Measurements from ENCODE around the gene WWOX.

The WWOX gene

DNA sequence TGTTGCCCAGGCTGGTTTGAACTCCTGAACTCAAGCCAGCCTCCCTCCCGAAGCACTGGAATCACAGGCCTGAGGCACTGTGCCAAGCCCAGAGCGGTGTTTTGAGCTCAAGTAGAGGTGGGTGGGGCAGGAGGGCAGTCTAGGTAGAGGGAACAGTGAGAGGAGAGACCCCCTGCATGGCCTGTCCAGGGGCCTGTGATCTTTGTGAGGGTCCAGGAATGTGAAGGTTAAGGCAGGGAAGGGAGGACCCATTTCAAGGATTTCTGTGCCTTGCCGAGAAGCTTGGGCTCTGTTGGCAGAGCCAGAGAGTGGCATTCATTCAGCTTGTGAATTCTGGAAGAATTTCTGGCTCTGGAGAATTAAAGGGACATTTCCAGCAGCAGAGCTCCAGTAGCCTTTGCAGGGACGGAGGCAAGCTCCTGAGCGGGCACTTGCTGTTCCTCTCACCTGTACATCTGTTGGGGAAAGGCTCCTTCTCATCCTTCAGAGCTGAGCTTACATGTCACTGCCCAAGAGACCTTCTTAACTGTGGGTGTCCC, 2.7 kb downstream of the WWOX start:
- no peak overlapping the region for H3K4me3 ChIP-seq (ENCODE audit: low read length in 2 of 2)
- H3K36me3 ChIP-seq (ENCODE audit: control insufficient read depth in 2 of 2, insufficient read depth in 2 of 2, low read length in 2 of 2): no peaks in the 10 kb centered on the region
- H3K27me3 ChIP-seq (ENCODE audit: control insufficient read depth in 2 of 2, insufficient read depth in 2 of 2, low read length in 2 of 2): no peaks in the 10 kb centered on the region
- peaks cover 4% of the 10 kb centered on the region in 2 donors for H3K4me1 ChIP-seq (ENCODE audit: control insufficient read depth in 2 of 2, insufficient read depth in 2 of 2, low read length in 2 of 2)
- no peak overlapping the region for H3K9ac ChIP-seq (ENCODE audit: low read depth in 1 of 2, low read length in 2 of 2)
- no peak overlapping the region for H3K27ac ChIP-seq (ENCODE audit: low read depth in 2 of 2, low read length in 2 of 2)
- H3K9me3 ChIP-seq (ENCODE audit: control insufficient read depth in 2 of 2, low read length in 2 of 2): no peaks in the 10 kb centered on the region

DNA sequence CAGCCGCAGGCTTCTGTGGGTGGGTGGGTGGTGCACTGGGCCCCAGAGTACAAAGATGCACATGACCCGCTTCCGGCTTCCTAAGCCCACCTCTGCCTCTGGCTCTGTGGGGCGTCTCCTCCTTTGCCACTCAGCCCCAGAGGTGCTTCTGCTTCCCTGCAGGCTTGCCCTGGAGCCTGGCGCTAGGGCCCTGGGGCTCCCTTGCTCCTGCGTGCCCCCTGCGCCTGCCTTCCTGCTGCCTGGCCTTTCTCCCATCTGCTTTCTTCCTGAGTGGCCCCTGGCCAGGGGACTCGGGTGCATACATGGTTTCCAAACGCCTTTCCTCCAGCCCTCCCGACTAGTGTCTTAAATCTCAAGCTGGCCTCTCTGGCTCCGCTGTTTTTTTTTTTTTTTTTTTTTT, 3.4 kb downstream of the WWOX start:
- H3K36me3 ChIP-seq (ENCODE audit: control insufficient read depth in 2 of 2, insufficient read depth in 2 of 2, low read length in 2 of 2): no peaks in the 10 kb centered on the region
- H3K4me3 ChIP-seq (ENCODE audit: low read length in 2 of 2): no peak overlapping the region
- H3K27me3 ChIP-seq (ENCODE audit: control insufficient read depth in 2 of 2, insufficient read depth in 2 of 2, low read length in 2 of 2): no peaks in the 10 kb centered on the region
- H3K9me3 ChIP-seq (ENCODE audit: control insufficient read depth in 2 of 2, low read length in 2 of 2): no peaks in the 10 kb centered on the region
- no peak overlapping the region for H3K27ac ChIP-seq (ENCODE audit: low read depth in 2 of 2, low read length in 2 of 2)
- H3K4me1 ChIP-seq (ENCODE audit: control insufficient read depth in 2 of 2, insufficient read depth in 2 of 2, low read length in 2 of 2): peaks cover 4% of the 10 kb centered on the region in 2 donors
- H3K9ac ChIP-seq (ENCODE audit: low read depth in 1 of 2, low read length in 2 of 2): no peak overlapping the region

GRCh38 chr16:78105517-78105916, 6.1 kb downstream of the WWOX start:
- Histone ChIP-seq H3K4me1 (ENCODE audit: control insufficient read depth in 2 of 2, insufficient read depth in 2 of 2, low read length in 2 of 2) (no peaks in the 10 kb centered on the region), H3K36me3 (ENCODE audit: control insufficient read depth in 2 of 2, insufficient read depth in 2 of 2, low read length in 2 of 2) (no peaks in the 10 kb centered on the region), H3K4me3 (ENCODE audit: low read length in 2 of 2) (no peak overlapping the region), H3K27ac (ENCODE audit: low read depth in 2 of 2, low read length in 2 of 2) (no peak overlapping the region), H3K27me3 (ENCODE audit: control insufficient read depth in 2 of 2, insufficient read depth in 2 of 2, low read length in 2 of 2) (no peaks in the 10 kb centered on the region), H3K9me3 (ENCODE audit: control insufficient read depth in 2 of 2, low read length in 2 of 2) (no peaks in the 10 kb centered on the region), H3K9ac (ENCODE audit: low read depth in 1 of 2, low read length in 2 of 2) (no peak overlapping the region)

DNA sequence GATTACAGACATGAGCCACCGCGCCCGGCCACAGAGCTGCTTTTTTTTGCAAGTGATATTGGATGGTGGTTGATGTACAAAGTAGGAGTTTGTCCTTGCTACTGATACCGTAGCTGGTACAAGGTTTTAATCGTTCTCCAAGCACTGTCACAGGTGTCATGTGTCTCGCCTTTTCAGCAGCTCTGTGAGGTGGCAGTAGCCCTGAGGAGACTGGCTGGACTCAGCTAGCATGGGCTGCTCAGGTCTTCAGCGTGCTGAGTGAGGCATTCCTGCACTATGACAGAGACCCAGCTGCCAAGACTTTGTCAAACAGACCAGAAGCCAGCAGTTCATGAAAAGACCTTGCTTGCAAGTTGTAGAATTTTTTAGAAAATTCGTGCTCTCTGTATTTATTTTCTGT, 7.2 kb downstream of the WWOX start:
- H3K4me1 ChIP-seq (ENCODE audit: control insufficient read depth in 2 of 2, insufficient read depth in 2 of 2, low read length in 2 of 2): no peaks in the 10 kb centered on the region
- no peaks in the 10 kb centered on the region for H3K27me3 ChIP-seq (ENCODE audit: control insufficient read depth in 2 of 2, insufficient read depth in 2 of 2, low read length in 2 of 2)
- H3K9me3 ChIP-seq (ENCODE audit: control insufficient read depth in 2 of 2, low read length in 2 of 2): no peaks in the 10 kb centered on the region
- H3K4me3 ChIP-seq (ENCODE audit: low read length in 2 of 2): no peak overlapping the region
- no peaks in the 10 kb centered on the region for H3K36me3 ChIP-seq (ENCODE audit: control insufficient read depth in 2 of 2, insufficient read depth in 2 of 2, low read length in 2 of 2)
- H3K27ac ChIP-seq (ENCODE audit: low read depth in 2 of 2, low read length in 2 of 2): no peak overlapping the region
- H3K9ac ChIP-seq (ENCODE audit: low read depth in 1 of 2, low read length in 2 of 2): no peak overlapping the region

DNA sequence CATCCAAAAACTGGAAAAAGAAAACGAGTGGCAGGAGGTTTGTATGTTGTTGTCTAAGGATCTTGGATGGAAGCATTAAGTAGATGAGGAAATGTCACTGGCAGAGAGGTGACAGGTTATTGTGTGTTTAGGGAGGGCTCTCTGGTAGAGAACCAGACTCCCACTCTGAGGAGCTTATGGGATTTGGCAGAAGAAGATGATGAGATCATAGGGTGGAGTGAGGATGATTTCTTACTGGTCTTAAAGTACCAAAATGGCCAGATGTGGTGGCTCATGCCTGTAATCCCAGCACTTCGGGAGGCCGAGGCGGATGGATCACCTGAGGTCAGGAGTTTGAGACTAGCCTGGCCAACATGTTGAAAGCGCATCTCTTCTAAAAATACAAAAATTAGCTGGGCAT, 9.0 kb downstream of the WWOX start:
- Histone ChIP-seq H3K4me1 (ENCODE audit: control insufficient read depth in 2 of 2, insufficient read depth in 2 of 2, low read length in 2 of 2) (no peaks in the 10 kb centered on the region), H3K27ac (ENCODE audit: low read depth in 2 of 2, low read length in 2 of 2) (no peak overlapping the region), H3K4me3 (ENCODE audit: low read length in 2 of 2) (no peak overlapping the region), H3K9me3 (ENCODE audit: control insufficient read depth in 2 of 2, low read length in 2 of 2) (no peaks in the 10 kb centered on the region), H3K27me3 (ENCODE audit: control insufficient read depth in 2 of 2, insufficient read depth in 2 of 2, low read length in 2 of 2) (no peaks in the 10 kb centered on the region), H3K9ac (ENCODE audit: low read depth in 1 of 2, low read length in 2 of 2) (no peak overlapping the region), H3K36me3 (ENCODE audit: control insufficient read depth in 2 of 2, insufficient read depth in 2 of 2, low read length in 2 of 2) (no peaks in the 10 kb centered on the region)

GRCh38 chr16:78113258-78113657, 13.8 kb downstream of the WWOX start:
- H3K4me1 ChIP-seq (ENCODE audit: control insufficient read depth in 2 of 2, insufficient read depth in 2 of 2, low read length in 2 of 2): no peaks in the 10 kb centered on the region
- no peak overlapping the region for H3K27ac ChIP-seq (ENCODE audit: low read depth in 2 of 2, low read length in 2 of 2)
- no peak overlapping the region for H3K9ac ChIP-seq (ENCODE audit: low read depth in 1 of 2, low read length in 2 of 2)
- H3K36me3 ChIP-seq (ENCODE audit: control insufficient read depth in 2 of 2, insufficient read depth in 2 of 2, low read length in 2 of 2): peaks cover 6 to 7% of the 10 kb centered on the region in 2 donors
- no peaks in the 10 kb centered on the region for H3K27me3 ChIP-seq (ENCODE audit: control insufficient read depth in 2 of 2, insufficient read depth in 2 of 2, low read length in 2 of 2)
- no peaks in the 10 kb centered on the region for H3K9me3 ChIP-seq (ENCODE audit: control insufficient read depth in 2 of 2, low read length in 2 of 2)
- H3K4me3 ChIP-seq (ENCODE audit: low read length in 2 of 2): no peak overlapping the region

DNA sequence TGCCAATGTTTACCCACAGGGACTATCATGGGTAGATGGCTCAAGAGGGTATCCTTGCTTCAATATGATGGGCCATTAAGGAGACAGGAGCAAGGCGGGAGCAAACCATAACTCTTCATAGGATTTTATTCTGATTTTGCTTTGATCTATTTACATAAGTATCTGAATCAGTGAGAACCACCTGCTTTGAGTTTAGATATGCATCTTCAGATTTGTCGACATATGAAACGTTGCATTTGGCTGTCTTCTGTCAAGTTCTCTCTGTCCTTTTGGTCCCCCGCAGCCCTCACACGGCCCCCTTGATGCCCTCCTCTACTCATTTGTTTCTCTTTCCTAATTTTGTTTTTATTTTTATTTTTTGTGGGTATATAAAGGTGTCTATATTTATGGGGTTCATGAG, 16.2 kb downstream of the WWOX start:
- Histone ChIP-seq H3K9me3 (ENCODE audit: control insufficient read depth in 2 of 2, low read length in 2 of 2) (no peaks in the 10 kb centered on the region), H3K4me1 (ENCODE audit: control insufficient read depth in 2 of 2, insufficient read depth in 2 of 2, low read length in 2 of 2) (peaks cover 0 to 2% of the 10 kb centered on the region in 2 donors), H3K4me3 (ENCODE audit: low read length in 2 of 2) (no peak overlapping the region), H3K27me3 (ENCODE audit: control insufficient read depth in 2 of 2, insufficient read depth in 2 of 2, low read length in 2 of 2) (no peaks in the 10 kb centered on the region), H3K9ac (ENCODE audit: low read depth in 1 of 2, low read length in 2 of 2) (no peak overlapping the region), H3K27ac (ENCODE audit: low read depth in 2 of 2, low read length in 2 of 2) (no peak overlapping the region), H3K36me3 (ENCODE audit: control insufficient read depth in 2 of 2, insufficient read depth in 2 of 2, low read length in 2 of 2) (peaks cover 6 to 12% of the 10 kb centered on the region in 2 donors)

GRCh38 chr16:78116946-78117345, 17.5 kb downstream of the WWOX start:
- Histone ChIP-seq H3K27me3 (ENCODE audit: control insufficient read depth in 2 of 2, insufficient read depth in 2 of 2, low read length in 2 of 2) (no peaks in the 10 kb centered on the region), H3K4me3 (ENCODE audit: low read length in 2 of 2) (no peak overlapping the region), H3K36me3 (ENCODE audit: control insufficient read depth in 2 of 2, insufficient read depth in 2 of 2, low read length in 2 of 2) (peaks cover 6 to 12% of the 10 kb centered on the region in 2 donors), H3K27ac (ENCODE audit: low read depth in 2 of 2, low read length in 2 of 2) (no peak overlapping the region), H3K9me3 (ENCODE audit: control insufficient read depth in 2 of 2, low read length in 2 of 2) (no peaks in the 10 kb centered on the region), H3K4me1 (ENCODE audit: control insufficient read depth in 2 of 2, insufficient read depth in 2 of 2, low read length in 2 of 2) (peaks cover 0 to 2% of the 10 kb centered on the region in 2 donors), H3K9ac (ENCODE audit: low read depth in 1 of 2, low read length in 2 of 2) (no peak overlapping the region)

DNA sequence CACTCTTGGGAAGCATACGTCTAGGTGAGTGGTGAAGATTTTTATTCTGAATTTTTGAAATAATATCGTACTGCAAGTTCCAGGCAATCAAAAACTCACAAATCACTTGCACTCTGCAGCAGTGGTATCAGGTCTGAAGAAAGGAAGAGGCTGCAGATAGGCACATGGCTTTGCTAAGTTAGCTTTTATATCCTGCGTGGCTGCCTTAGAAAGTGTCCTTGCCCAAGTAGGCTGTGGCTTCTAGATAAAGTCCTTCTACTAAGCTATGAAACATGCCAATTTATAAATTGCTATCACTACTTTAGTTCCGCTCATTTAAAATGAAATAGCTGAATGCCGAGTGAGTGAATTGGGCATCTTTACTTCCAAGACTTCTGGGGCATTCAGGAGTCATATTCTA, 17.9 kb downstream of the WWOX start:
- Histone ChIP-seq H3K36me3 (ENCODE audit: control insufficient read depth in 2 of 2, insufficient read depth in 2 of 2, low read length in 2 of 2) (peaks cover 6 to 12% of the 10 kb centered on the region in 2 donors), H3K9ac (ENCODE audit: low read depth in 1 of 2, low read length in 2 of 2) (no peak overlapping the region), H3K27me3 (ENCODE audit: control insufficient read depth in 2 of 2, insufficient read depth in 2 of 2, low read length in 2 of 2) (no peaks in the 10 kb centered on the region), H3K4me1 (ENCODE audit: control insufficient read depth in 2 of 2, insufficient read depth in 2 of 2, low read length in 2 of 2) (peaks cover 0 to 2% of the 10 kb centered on the region in 2 donors), H3K4me3 (ENCODE audit: low read length in 2 of 2) (no peak overlapping the region), H3K9me3 (ENCODE audit: control insufficient read depth in 2 of 2, low read length in 2 of 2) (no peaks in the 10 kb centered on the region), H3K27ac (ENCODE audit: low read depth in 2 of 2, low read length in 2 of 2) (no peak overlapping the region)

DNA sequence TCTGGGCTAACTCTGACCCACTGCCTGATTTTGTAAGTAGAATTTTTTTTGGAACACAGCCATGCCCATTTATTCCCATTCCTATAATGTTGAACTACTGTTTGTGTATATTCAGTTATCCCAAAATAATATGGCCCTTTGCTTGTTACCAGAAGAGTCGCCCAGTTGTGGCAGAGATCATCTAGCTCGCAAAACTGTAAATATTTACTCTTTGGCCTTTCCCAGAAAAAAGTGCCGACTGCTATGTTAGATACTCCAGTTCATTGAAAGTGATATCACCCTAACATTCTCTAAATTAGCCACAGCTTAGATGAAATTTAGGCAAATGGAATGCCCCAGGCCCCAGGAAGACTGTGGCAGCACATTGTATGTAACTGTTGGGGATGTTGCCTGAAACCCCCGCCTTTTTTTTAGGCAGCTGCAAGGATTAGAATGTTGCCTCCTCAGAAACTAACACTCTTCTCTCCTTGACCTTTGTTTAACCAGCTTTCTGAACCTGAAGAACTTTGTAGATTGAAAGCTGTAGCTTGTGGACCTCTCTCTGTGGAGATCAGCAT, 19.1 kb downstream of the WWOX start:
- Histone ChIP-seq H3K9ac (ENCODE audit: low read depth in 1 of 2, low read length in 2 of 2) (no peak overlapping the region), H3K27me3 (ENCODE audit: control insufficient read depth in 2 of 2, insufficient read depth in 2 of 2, low read length in 2 of 2) (no peaks in the 10 kb centered on the region), H3K9me3 (ENCODE audit: control insufficient read depth in 2 of 2, low read length in 2 of 2) (no peaks in the 10 kb centered on the region), H3K4me3 (ENCODE audit: low read length in 2 of 2) (no peak overlapping the region), H3K27ac (ENCODE audit: low read depth in 2 of 2, low read length in 2 of 2) (no peak overlapping the region), H3K4me1 (ENCODE audit: control insufficient read depth in 2 of 2, insufficient read depth in 2 of 2, low read length in 2 of 2) (peaks cover 0 to 2% of the 10 kb centered on the region in 2 donors), H3K36me3 (ENCODE audit: control insufficient read depth in 2 of 2, insufficient read depth in 2 of 2, low read length in 2 of 2) (peaks cover 6 to 12% of the 10 kb centered on the region in 2 donors)

All from mucosa of rectum (tissue), 2 donors.